Lower leg skin (tissue), 3 donors: ENCODE results near the gene PLCXD3.

Experiments
- CTCF ChIP-seq, 3 donors: fragments of 450-650 bp; IDR thresholded peaks; one replicate each; pipeline ENCODE4 v1.5.1; 2016; ENCODE audit warnings: antibody characterized with exemption in 3 of 3, mild to moderate bottlenecking in 3 of 3, moderate library complexity in 2 of 3
- POLR2A ChIP-seq, 2 donors: fragments of 450-650 bp; IDR thresholded peaks; one replicate each; pipeline ENCODE4 v1.6.1; 2016 to 2017; ENCODE audit warnings: antibody characterized with exemption in 2 of 2, mild to moderate bottlenecking in 1 of 2, moderate library complexity in 1 of 2

- TF ChIP-seq CTCF (IDR thresholded peaks at IDR 0.05) (no peak), POLR2A (IDR thresholded peaks at IDR 0.05) (no peak)
Observed at GRCh38 chr5:41263335-41263734, 247.1 kb downstream of the PLCXD3 start.
